ENCODE results near the gene ARHGEF26.

Gene ARHGEF26

DNA sequence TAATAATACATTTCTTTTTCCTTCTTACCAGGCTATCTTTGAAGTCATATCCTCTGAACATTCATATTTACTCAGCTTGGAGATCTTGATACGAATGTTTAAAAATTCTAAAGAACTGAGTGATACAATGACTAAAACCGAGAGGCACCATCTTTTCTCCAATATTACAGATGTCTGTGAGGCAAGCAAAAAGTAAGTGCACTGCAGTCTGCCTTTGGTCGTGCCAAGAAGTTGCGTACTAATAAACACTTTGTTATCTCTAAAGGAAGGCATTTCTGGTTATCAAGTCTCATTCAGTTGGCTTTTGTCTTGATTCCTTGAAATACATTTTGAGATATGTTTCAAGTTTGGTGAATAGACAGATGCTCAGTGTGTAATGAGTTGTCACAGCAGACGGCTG lies 31.6 kb downstream of the ARHGEF26 start:
- DNase-seq (ENCODE audit: low read depth) = no peak

GRCh38 chr3:154156530-154156929 lies 35.3 kb downstream of the ARHGEF26 start:
- no peak for DNase-seq (ENCODE audit: low read depth)

DNA sequence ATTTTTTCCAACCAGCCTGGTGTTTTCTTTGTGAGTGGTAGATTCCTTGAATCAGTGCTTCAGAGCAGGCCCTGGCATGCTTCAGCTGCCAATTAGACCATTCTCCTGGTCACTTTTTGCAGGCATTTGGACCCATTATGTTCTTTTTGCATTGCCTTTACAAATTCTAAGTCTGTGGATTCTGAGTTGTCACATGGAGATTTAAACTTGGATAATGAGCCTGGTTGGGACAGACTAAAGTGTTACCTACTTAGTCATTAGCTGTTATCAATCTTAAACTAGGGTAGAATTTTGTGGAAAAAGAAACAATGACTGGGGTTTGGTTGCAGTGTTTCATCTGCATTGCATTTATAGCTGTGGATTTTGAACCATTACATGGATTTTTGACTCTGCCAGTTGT lies 40.6 kb downstream of the ARHGEF26 start:
- DNase-seq (ENCODE audit: low read depth) = no peak

- DNase-seq (ENCODE audit: low read depth) = no peak
These were observed 43.2 kb downstream of the ARHGEF26 start for GRCh38 chr3:154164387-154164786.

GRCh38 chr3:154168998-154169795 lies 48.0 kb downstream of the ARHGEF26 start:
- DNase-seq (ENCODE audit: low read depth) = no peak

GRCh38 chr3:154169796-154170110 lies 48.6 kb downstream of the ARHGEF26 start:
- no peak for DNase-seq (ENCODE audit: low read depth)

DNA sequence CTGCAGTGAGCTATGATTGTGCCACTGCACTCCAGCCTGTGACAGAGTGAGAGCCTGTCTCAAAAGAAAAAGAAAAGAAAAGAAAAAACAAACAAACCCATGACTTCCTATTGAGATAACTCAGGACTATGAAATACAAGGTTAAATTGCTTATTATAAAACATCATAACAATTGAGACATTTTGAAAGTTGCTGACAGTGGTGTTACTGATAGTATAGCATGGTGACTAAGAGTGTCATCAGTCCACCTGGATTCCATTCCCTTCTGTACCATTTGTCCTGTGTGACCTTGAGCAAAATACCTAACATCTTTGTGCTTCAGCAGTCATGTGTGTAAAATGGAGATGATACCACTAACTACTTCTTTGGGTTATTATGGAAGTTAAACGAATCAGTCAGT lies 49.1 kb downstream of the ARHGEF26 start:
- DNase-seq (ENCODE audit: low read depth) = no peak

GRCh38 chr3:154175041-154175440 lies 53.9 kb downstream of the ARHGEF26 start:
- no peak for DNase-seq (ENCODE audit: low read depth)

GRCh38 chr3:154176036-154176435 lies 54.8 kb downstream of the ARHGEF26 start:
- DNase-seq (ENCODE audit: low read depth) = no peak

DNA sequence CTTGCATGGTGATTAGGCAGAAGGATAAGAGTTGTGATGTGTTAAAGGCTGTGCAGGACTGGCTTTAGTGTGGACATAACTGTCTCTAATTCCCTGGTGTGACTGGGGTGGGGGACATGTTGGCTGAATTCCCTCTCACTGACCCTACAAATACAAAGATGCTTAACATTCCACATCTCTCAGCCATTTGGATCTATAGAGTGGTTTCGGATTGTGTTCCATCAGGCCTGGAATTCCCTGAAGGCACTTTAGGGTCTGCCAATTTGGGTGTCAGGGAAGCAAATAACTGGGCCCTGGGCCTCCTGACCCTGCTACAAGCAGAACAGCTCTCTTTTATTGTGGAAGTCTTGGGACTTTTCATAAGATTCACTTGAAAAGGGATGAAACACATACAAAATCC lies 56.2 kb downstream of the ARHGEF26 start:
- no peak for DNase-seq (ENCODE audit: low read depth)

DNA sequence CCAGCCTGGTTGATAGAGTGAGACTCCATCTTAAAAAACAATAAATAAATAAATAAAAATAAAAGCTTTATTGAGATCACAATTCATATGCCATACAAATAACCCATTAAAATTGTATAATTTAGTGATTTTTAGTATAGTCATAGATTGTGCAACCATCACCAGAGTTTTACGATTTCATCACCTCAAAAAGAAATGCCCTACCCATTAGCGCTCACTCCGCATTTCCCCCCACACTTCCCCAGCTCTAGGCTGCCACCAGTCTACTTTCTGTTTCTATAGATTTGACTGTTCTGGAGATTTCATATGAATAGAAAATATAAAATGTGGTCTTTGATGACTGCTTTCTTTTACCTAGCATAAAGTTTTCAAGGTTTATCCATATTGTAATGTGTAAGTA lies 57.0 kb downstream of the ARHGEF26 start:
- DNase-seq (ENCODE audit: low read depth) = no peak

DNA sequence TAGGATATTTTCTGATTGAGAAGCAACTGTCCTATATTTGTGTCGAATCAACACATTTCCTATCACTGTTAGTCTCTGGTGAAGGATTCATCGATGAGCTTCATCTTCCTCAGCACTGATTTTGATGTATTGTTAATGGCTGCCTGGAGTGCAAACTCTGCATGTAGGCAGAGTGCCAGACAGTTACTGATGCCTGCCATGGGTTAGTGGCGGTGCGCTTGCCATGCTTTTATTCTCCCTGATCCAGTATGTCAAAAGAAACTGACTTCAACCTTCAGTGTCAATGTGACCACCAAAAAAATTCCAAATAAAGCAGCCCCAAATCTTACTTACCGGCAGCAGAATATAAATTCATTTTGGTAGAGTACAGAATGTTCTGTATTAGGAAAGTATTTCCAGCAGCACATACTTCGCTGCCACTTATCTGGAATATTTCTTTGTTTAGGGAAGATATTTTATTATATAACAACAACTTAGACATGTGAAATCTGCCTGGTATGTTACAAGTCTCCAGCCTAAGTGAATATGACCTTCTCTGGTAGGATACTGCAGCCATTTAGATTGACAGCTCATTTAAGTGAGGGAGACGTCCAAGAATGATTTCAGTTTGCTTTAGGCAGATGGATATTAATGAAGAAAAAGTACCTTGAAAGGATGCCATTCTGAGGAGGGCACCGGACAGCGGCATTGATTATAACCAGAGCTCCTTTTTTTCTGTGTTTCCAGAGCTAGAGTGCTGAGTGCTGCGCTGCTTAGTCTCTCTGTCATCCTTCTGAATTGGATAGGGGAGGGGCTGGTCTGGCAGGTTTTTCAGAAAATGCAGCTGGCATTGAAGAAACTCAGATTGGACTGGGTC lies 59.9 kb downstream of the ARHGEF26 start:
- no peak for DNase-seq (ENCODE audit: low read depth)

- DNase-seq (ENCODE audit: low read depth) = no peak
These were observed 61.2 kb downstream of the ARHGEF26 start for GRCh38 chr3:154182322-154182922.

- no peak for DNase-seq (ENCODE audit: low read depth)
These were observed 61.8 kb downstream of the ARHGEF26 start for GRCh38 chr3:154182975-154183374.

GRCh38 chr3:154184582-154184981 lies 63.4 kb downstream of the ARHGEF26 start:
- no peak for DNase-seq (ENCODE audit: low read depth)

GRCh38 chr3:154188437-154188836 lies 67.2 kb downstream of the ARHGEF26 start:
- DNase-seq (ENCODE audit: low read depth) = no peak

- DNase-seq (ENCODE audit: low read depth) = no peak
These were observed 67.7 kb downstream of the ARHGEF26 start for GRCh38 chr3:154188846-154189245.

DNA sequence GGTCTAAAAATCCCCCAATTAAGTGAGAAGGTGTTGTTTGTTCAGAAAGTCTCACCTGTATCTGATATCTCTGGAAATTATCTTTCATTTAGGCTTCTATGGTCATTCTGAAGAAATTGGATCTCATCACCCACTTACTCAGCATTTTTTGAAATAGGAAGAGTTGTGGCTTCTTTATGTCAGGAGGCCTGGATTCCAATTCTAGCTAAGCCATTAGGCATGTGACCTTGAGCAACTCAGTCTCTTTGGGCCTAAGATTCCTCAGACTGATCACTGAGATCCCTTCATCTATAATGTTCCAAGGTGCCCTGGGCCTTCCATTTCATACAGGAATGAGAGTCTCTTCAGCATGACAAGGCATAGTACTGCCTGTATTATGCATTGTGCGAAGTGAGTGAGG lies 70.3 kb downstream of the ARHGEF26 start:
- DNase-seq (ENCODE audit: low read depth) = no peak

DNA sequence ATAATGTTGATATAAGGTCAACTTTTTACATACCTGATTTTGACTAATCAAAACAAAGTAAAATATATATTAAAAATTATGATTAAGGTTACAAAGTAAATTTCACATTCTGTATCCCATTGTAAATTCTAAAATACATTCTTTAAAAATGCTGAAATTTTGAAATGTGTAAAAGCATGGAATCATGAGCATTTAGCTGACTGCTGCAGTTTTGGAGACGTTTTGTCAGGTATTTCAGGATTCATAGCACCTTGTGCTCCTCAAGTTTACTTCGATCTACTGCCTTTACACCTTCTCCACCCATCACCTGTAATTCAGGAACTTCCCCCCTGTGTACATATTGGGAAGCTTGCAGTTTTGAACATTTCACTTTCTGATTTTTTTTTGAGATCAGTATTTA lies 71.0 kb downstream of the ARHGEF26 start:
- no peak for DNase-seq (ENCODE audit: low read depth)

DNA sequence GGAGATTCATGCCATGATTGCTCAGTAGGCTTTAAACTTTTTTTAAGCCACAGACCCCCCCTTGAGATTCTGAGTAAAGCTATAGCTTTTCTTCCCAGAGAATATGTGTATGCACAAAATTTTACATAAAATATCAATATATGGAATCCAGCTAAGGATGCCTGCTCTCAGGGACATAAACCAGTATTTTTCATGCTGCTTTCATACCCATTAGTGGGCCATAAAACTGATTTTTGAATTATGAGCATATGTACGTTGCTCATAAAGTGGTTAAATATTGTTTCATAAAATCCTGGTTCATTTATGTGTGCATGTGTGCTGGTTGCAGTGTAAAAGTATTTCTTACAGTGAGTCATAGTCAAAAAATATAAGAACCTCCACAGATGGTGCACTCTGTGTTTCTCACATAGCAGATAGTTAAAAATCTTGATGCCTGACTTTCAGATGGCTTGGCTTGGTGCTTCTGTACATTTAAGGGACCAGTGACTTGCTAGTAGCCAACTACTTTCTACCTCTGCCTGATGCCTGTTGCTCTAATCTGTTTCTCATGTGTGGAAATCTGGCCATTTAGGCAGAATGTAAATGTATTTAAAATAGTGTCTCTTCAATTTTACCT lies 71.9 kb downstream of the ARHGEF26 start:
- no peak for DNase-seq (ENCODE audit: low read depth)

GRCh38 chr3:154194877-154195276 lies 73.7 kb downstream of the ARHGEF26 start:
- no peak for DNase-seq (ENCODE audit: low read depth)

DNA sequence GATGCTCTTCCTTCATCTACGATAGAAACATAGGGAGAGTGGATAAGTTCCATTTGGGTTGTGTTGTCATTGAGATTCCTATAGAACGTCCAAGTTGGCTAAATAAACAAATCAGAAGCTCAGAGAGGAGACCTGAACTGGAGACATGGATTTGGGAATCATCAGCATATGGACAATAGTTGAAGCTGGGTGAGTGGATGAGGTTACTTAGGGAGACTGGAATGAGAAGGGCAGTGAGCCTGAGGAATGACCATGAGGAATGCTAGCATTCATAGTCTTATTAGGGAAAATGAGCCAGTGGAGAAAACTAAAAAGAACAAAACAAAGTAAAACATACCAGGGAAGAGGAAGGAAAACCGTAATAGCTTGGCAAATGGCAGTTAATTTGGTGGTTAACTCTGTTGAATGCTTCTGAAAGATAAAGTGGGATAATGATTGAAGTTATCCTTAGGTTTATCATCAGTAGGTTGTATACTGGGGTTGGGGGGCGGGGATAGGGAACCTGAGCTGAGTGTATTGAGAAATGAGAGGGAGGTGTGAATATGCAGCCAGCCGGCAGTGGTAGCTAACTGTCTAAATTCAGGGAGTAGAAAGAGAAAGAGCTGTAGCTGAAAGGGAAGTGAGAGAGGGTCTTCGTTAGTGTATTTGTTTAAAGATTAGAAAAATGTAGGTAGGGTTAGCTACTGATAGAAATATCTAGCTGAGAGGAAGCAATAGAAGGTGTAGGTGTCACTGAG lies 74.6 kb downstream of the ARHGEF26 start:
- DNase-seq (ENCODE audit: low read depth) = no peak

Measured in stimulated activated CD8-positive, alpha-beta memory T cell treated with anti-CD3 and anti-CD28 coated beads, Interleukin-15, amount 100 ng/mL, for 1 hour (primary cell).